ENCODE results near the gene FAM110D.

GRCh38 chr1:26154750-26155149 is 4.1 kb upstream of the FAM110D start:
- TF ChIP-seq, protein P1, sequence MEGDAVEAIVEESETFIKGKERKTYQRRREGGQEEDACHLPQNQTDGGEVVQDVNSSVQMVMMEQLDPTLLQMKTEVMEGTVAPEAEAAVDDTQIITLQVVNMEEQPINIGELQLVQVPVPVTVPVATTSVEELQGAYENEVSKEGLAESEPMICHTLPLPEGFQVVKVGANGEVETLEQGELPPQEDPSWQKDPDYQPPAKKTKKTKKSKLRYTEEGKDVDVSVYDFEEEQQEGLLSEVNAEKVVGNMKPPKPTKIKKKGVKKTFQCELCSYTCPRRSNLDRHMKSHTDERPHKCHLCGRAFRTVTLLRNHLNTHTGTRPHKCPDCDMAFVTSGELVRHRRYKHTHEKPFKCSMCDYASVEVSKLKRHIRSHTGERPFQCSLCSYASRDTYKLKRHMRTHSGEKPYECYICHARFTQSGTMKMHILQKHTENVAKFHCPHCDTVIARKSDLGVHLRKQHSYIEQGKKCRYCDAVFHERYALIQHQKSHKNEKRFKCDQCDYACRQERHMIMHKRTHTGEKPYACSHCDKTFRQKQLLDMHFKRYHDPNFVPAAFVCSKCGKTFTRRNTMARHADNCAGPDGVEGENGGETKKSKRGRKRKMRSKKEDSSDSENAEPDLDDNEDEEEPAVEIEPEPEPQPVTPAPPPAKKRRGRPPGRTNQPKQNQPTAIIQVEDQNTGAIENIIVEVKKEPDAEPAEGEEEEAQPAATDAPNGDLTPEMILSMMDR (IDR thresholded peaks at IDR 0.05): no peak
- no peak for TF ChIP-seq POLR2A (IDR thresholded peaks at IDR 0.05)

Measured in thyroid gland (tissue), 4 donors.